B cell (primary cell): Measurements from ENCODE around the gene CIAO2A. TPM values are rescaled to one million over a fixed set of nuclear protein-coding genes. Genes with fewer than 3 reads are reported as not detected.

Source experiments
- ATAC-seq: fragments of 200-7000 bp; cut with Tn5 transposase; one replicate; pipeline ENCODE4 v1.10.0; 2021; ENCODE audit warnings: low read depth, mild to moderate bottlenecking, moderate number of reproducible peaks, moderate library complexity
- CTCF ChIA-PET: fragments of 350-600 bp; sonication (Branson Sonifier 250); formaldehyde crosslinking; loops from one replicate; lab custom pipeline; 2021; ENCODE audit warnings: antibody characterized with exemption, inconsistent platforms; lab: Charles Lee
- POLR2A ChIA-PET: fragments of 350-600 bp; sonication (Branson Sonifier 250); formaldehyde crosslinking; loops from one replicate; lab custom pipeline; 2021; ENCODE audit warnings: antibody characterized with exemption; lab: Charles Lee
- DNase-seq: peaks from one replicate; pipeline ENCODE4 v3.0.0; 2013
- H2AFZ ChIP-seq: 2 replicates; pipeline ENCODE4 v1.6.1; 2012; ENCODE audit warnings: mild to moderate bottlenecking, low read depth, low read length; ENCODE audit not compliant: insufficient read depth, poor library complexity, severe bottlenecking
- H3K27ac ChIP-seq, 2 donors: 1 replicate in 1 of 2; 2 replicates in 1 of 2; pipeline ENCODE4 v1.5.1; 2012 to 2013; ENCODE audit warnings: low read length in 2 of 2, mild to moderate bottlenecking in 2 of 2, moderate library complexity in 1 of 2
- H3K27me3 ChIP-seq, 4 experiments: fragments of 200-600 bp in 1 of 4; sonication (generic) in 1 of 4; replicated peaks in 1 of 4; 1 replicate in 2 of 4; 2 replicates in 2 of 4; pipeline versions ENCODE4 v1.6.1 to v1.7.0; 2013 to 2016; ENCODE audit warnings: low read length in 3 of 4, mild to moderate bottlenecking in 2 of 4, mixed read lengths in 1 of 4, moderate library complexity in 1 of 4; ENCODE audit not compliant: insufficient read depth in 4 of 4, control insufficient read depth in 3 of 4; ENCODE audit errors: control extremely low read depth in 1 of 4
- H3K36me3 ChIP-seq, 2 experiments: replicated peaks in 1 of 2; 1 replicate in 1 of 2; 2 replicates in 1 of 2; pipeline versions ENCODE4 v1.6.1 to v1.7.1; 2013; ENCODE audit warnings: low read length in 1 of 2; ENCODE audit not compliant: insufficient read depth in 2 of 2, control insufficient read depth in 1 of 2; ENCODE audit errors: control extremely low read depth in 1 of 2, extremely low read depth in 1 of 2
- H3K4me1 ChIP-seq, 2 donors: fragments of 200-600 bp in 1 of 2; sonication (generic) in 1 of 2; 1 replicate in 1 of 2; 2 replicates in 1 of 2; pipeline versions ENCODE4 v1.5.1 to v1.6.1; 2013 to 2017; ENCODE audit warnings: low read length in 2 of 2; ENCODE audit not compliant: control insufficient read depth in 2 of 2, insufficient read depth in 2 of 2
- H3K4me2 ChIP-seq: replicated peaks from 2 replicates; pipeline ENCODE3; 2012; ENCODE audit warnings: mild to moderate bottlenecking, low read depth, low read length; ENCODE audit not compliant: poor library complexity, severe bottlenecking
- H3K4me3 ChIP-seq, 5 experiments: fragments of 200-600 bp in 1 of 5; sonication (generic) in 1 of 5; 1 replicate in 3 of 5; 2 replicates in 2 of 5; pipeline versions ENCODE4 v1.5.1 to v1.7.0; 2011 to 2016; ENCODE audit warnings: low read length in 4 of 5, mild to moderate bottlenecking in 4 of 5, low read depth in 2 of 5, control low read depth in 1 of 5, moderate library complexity in 1 of 5; ENCODE audit not compliant: insufficient read depth in 1 of 5; ENCODE audit errors: control extremely low read depth in 1 of 5, extremely low read depth in 1 of 5
- H3K79me2 ChIP-seq: fragments of 200-600 bp; sonication (generic); one replicate; pipeline ENCODE4 v1.6.0; 2016; ENCODE audit warnings: low read length; ENCODE audit not compliant: control insufficient read depth, insufficient read depth
- H3K9ac ChIP-seq: fragments of 200-600 bp; sonication (generic); 2 replicates; pipeline ENCODE4 v1.6.1; 2017; ENCODE audit warnings: mild to moderate bottlenecking, low read length, moderate library complexity
- H3K9me3 ChIP-seq, 3 donors: one replicate each; pipeline versions ENCODE4 v1.6.1 to v1.7.1; 2013; ENCODE audit warnings: low read length in 2 of 3; ENCODE audit not compliant: control insufficient read depth in 2 of 3, insufficient read depth in 1 of 3; ENCODE audit errors: control extremely low read depth in 1 of 3
- H4K20me1 ChIP-seq: 2 replicates; pipeline ENCODE4 v1.6.0; 2012; ENCODE audit warnings: mild to moderate bottlenecking, low read length; ENCODE audit not compliant: insufficient read depth, control insufficient read depth, poor library complexity, severe bottlenecking
- H3K27ac Mint-ChIP-seq: one replicate; pipeline ENCODE4 v1.8.0; 2021; ENCODE audit warnings: mixed read lengths
- H3K27me3 Mint-ChIP-seq: one replicate; pipeline ENCODE4 v1.8.0; 2021; ENCODE audit warnings: mixed read lengths
- H3K4me1 Mint-ChIP-seq: one replicate; pipeline ENCODE4 v1.8.0; 2021; ENCODE audit warnings: mixed read lengths
- H3K4me3 Mint-ChIP-seq: one replicate; pipeline ENCODE4 v1.8.0; 2021; ENCODE audit warnings: mixed read lengths
- H3K9me3 Mint-ChIP-seq: one replicate; pipeline ENCODE4 v1.8.0; 2022; ENCODE audit warnings: mixed read lengths; ENCODE audit not compliant: insufficient read depth
- CTCF ChIP-seq: fragments of 200-600 bp; IDR thresholded peaks from one replicate; pipeline ENCODE4 v1.8.0; 2022; ENCODE audit warnings: antibody characterized with exemption, mild to moderate bottlenecking
- EZH2 ChIP-seq: IDR thresholded peaks from 2 replicates; pipeline ENCODE4 v1.6.1; 2012; ENCODE audit warnings: borderline replicate concordance, low read depth, mild to moderate bottlenecking, moderate library complexity, low read length; ENCODE audit not compliant: insufficient read depth, poor library complexity, severe bottlenecking
- WGBS: methylation state at CpG from one replicate; pipeline ENCODE4 v1.1.5; 2013; ENCODE audit warnings: missing lambda C conversion rate; ENCODE audit not compliant: insufficient coverage; 5-methylcytosine and 5-hydroxymethylcytosine counted together
- intact Hi-C: fragments of 100-400 bp; cut with micrococcal nuclease; formaldehyde crosslinking; loops from one replicate; pipeline ENCODE4 v1.10.0; 2022
- polyA plus RNA-seq: library from polyadenylated mRNA; depleted of rRNA; stranded (reverse); fragments of >200 nt; gene quantifications from 2 replicates; pipeline ENCODE4 v1.2.3, GENCODE V29; 2012
- small RNA-seq: library from RNA; depleted of rRNA; stranded (forward); fragments of <200 nt; gene quantifications from one replicate; pipeline ENCODE3, GENCODE V24; 2012; ENCODE audit warnings: low replicate concordance, low read depth; ENCODE audit not compliant: insufficient read length
- total RNA-seq, 2 donors: library from RNA; stranded (reverse); fragments of 120-200 nt in 1 of 2; gene quantifications; 1 replicate in 1 of 2; 2 replicates in 1 of 2; pipeline versions ENCODE4 v1.2.3 to v1.2.4, GENCODE V29; 2013 to 2022

CIAO2A gene
- total and polyA plus RNA-seq, 2 donors (not counting 1 experiment from before 2014, with no cell fraction given) = 68.2 to 71.5 TPM

- no peaks in the 10 kb centered on the region for H3K9me3 Mint-ChIP-seq
- peaks cover 0 to 9% (median 4%) of the 10 kb centered on the region in 3 donors for H3K9me3 ChIP-seq
- H4K20me1 ChIP-seq = no peaks in the 10 kb centered on the region
- no peak overlapping the region for H3K9ac ChIP-seq
- H3K4me2 ChIP-seq = no peak overlapping the region
- TF ChIP-seq EZH2 = no peak
- TF ChIP-seq CTCF = no peak
- no peak for DNase-seq
- ChIA-PET POLR2A (interaction anchor here (0.5 kb wide), 1 partner anchor 351 kb away, joined by 3 read pairs; no protein-coding TSS in a partner anchor), CTCF (interaction anchor here (0.7 to 1.5 kb wide), 2 partner anchors 12 to 14 kb away, joined by 4 to 9 read pairs; no protein-coding TSS in a partner anchor)
- H3K27ac Mint-ChIP-seq = no peak overlapping the region
- no peak overlapping the region for H3K27ac ChIP-seq
- no peaks in the 10 kb centered on the region for H3K79me2 ChIP-seq
- 96% methylated on average over 2 of the region's 6 CpGs for WGBS
- no peaks in the 10 kb centered on the region for H3K27me3 Mint-ChIP-seq
- no peaks in the 10 kb centered on the region for H3K4me1 ChIP-seq
- no peak overlapping the region for H2AFZ ChIP-seq
- intact Hi-C loops = no loop called here
- no peak overlapping the region for H3K4me3 Mint-ChIP-seq
- no peaks in the 10 kb centered on the region for H3K27me3 ChIP-seq
- H3K4me1 Mint-ChIP-seq = peaks cover 5% of the 10 kb centered on the region
- H3K36me3 ChIP-seq = no peaks in the 10 kb centered on the region
- no peak overlapping the region for H3K4me3 ChIP-seq
- no peak for ATAC-seq
These were observed 71.1 kb downstream of the CIAO2A start for GRCh38 chr15:64022571-64022970.

Small RNA genes lying within 50 kb of the gene (small RNA-seq; reads per million reads assigned to genes)
- not detected for gene RF00019

Other genes with a start within 250 kb of the CIAO2A start
- gene DAPK2, start 47.4 kb downstream of the CIAO2A start, total RNA-seq = 31.0 and 31.9 TPM in 2 replicates
- gene DAPK2, start 47.4 kb downstream of the CIAO2A start, polyA plus RNA-seq = 5.0 and 8.3 TPM in 2 replicates
- 152 and 168 TPM in 2 replicates for gene SNX1, start 2.1 kb upstream of the CIAO2A start, total RNA-seq
- 75.8 and 87.9 TPM in 2 replicates for gene SNX1, start 2.1 kb upstream of the CIAO2A start, polyA plus RNA-seq
- gene SNX22, start 57.9 kb upstream of the CIAO2A start, total RNA-seq = 43.0 and 44.9 TPM in 2 replicates
- gene SNX22, start 57.9 kb upstream of the CIAO2A start, polyA plus RNA-seq = 196 and 305 TPM in 2 replicates
- gene PPIB, start 69.2 kb upstream of the CIAO2A start, total RNA-seq = 107 and 108 TPM in 2 replicates
- 176 and 179 TPM in 2 replicates for gene PPIB, start 69.2 kb upstream of the CIAO2A start, polyA plus RNA-seq